ENCODE measurements around the gene ASRGL1. TPM values are rescaled to one million over a fixed set of nuclear protein-coding genes. Genes with fewer than 3 reads are reported as not detected.
"Not testable (repeated sequence)": the region's sequence is repeated elsewhere in the genome, so short reads cannot be mapped to it uniquely, and the experiment has no call there.

Gene ASRGL1
- polyA plus RNA-seq, 2 of the 4 experiments (the other 2 are of a cell fraction): 12.7 to 19.5 TPM

GRCh38 chr11:62333768-62334167 is 3.5 kb upstream of the ASRGL1 start:
- ChIA-PET CTCF (no interaction called here), POLR2A (no interaction called here)
- no peak for DNase-seq (ENCODE audit: low read depth in 1 of 2, low spot score in 1 of 2)
- TF ChIP-seq REST (IDR thresholded peaks at IDR 0.05): no peak
- no peak for TF ChIP-seq SREBF2 (IDR thresholded peaks at IDR 0.05)
- H3K27ac ChIP-seq: no peak overlapping the region
- H3K9me3 ChIP-seq: no peaks in the 10 kb centered on the region
- no peaks in the 10 kb centered on the region for H3K4me1 ChIP-seq
- no peak for FAIRE-seq
- no peak overlapping the region for H3K4me3 ChIP-seq
- H3K4me2 ChIP-seq: no peak overlapping the region
- 61% methylated on average over 5 of the region's 5 CpGs for WGBS (ENCODE audit: missing lambda C conversion rate)
- ATAC-seq: no peak

- ATAC-seq; H3K9me3 ChIP-seq; H3K4me1 ChIP-seq; DNase-seq (ENCODE audit: low read depth in 1 of 2, low spot score in 1 of 2); FAIRE-seq; POLR2A ChIA-PET: not testable (repeated sequence)
- Histone ChIP-seq H3K4me3 (peak overlapping the region; percentile 79), H3K4me2 (peak overlapping the region; percentile 83), H3K27ac (peak overlapping the region; percentile 76 to 88; a peak in 5 of 6 replicates)
- 0 out of 2 replicates have a peak, but pooled peaks have one; percentile 66 for TF ChIP-seq CHD4 (IDR thresholded peaks at IDR 0.05; ENCODE audit: borderline replicate concordance)
- CTCF ChIA-PET: interaction anchor here (0.7 to 5.6 kb wide), 4 partner anchors 26 to 224 kb away, joined by 3 to 31 read pairs (median 6); no protein-coding TSS in a partner anchor
- WGBS (ENCODE audit: missing lambda C conversion rate): 51% methylated on average over 18 of the region's 19 CpGs
These were observed 322 bp upstream of the ASRGL1 start for GRCh38 chr11:62336949-62337302.

- ChIA-PET POLR2A (interaction anchor here (0.9 kb wide), 1 partner anchor 236 kb away, joined by 3 read pairs; the partner anchor contains the start of gene EEF1G), CTCF (interaction anchor here (0.6 to 5.6 kb wide), 7 partner anchors 27 to 121 kb away, joined by 3 to 31 read pairs (median 4); no protein-coding TSS in a partner anchor)
- WGBS (ENCODE audit: missing lambda C conversion rate): 38% methylated on average over 1 of the region's 1 CpG
These were observed 970 bp downstream of the ASRGL1 start for GRCh38 chr11:62338218-62338617.

GRCh38 chr11:62340269-62340901 is 3.1 kb downstream of the ASRGL1 start:
- ChIA-PET CTCF (interaction anchor here (0.7 to 5.6 kb wide), 23 partner anchors 9 to 217 kb away, joined by 3 to 31 read pairs (median 5); no protein-coding TSS in a partner anchor), POLR2A (no interaction called here)
- H3K4me2 ChIP-seq: no peak overlapping the region
- H3K9me3 ChIP-seq: no peaks in the 10 kb centered on the region
- H3K27ac ChIP-seq: no peak overlapping the region
- TF ChIP-seq RAD21 (conservative IDR thresholded peaks at IDR 0.05 in 1 of 2, IDR thresholded peaks at IDR 0.05 in 1 of 2) (peak; percentile 38 to 61; a peak in 4 of 5 replicates), CTCF (IDR thresholded peaks at IDR 0.05) (peak; percentile 73), HOXA7 (CRISPR knock-in tag; IDR thresholded peaks at IDR 0.05) (no peak), NPAS2 (CRISPR knock-in tag; IDR thresholded peaks at IDR 0.05; ENCODE audit: borderline replicate concordance) (no peak), SMC3 (IDR thresholded peaks at IDR 0.05) (peak; percentile 62)
- WGBS (ENCODE audit: missing lambda C conversion rate): 74% methylated on average over 6 of the region's 6 CpGs
- no peaks in the 10 kb centered on the region for H3K4me1 ChIP-seq
- H3K4me3 ChIP-seq: no peak overlapping the region
- FAIRE-seq: no peak
- peak; percentile 30 to 64 for DNase-seq (ENCODE audit: low read depth in 1 of 2, low spot score in 1 of 2)
- ATAC-seq: peak; percentile 49 to 63; a peak in 4 of 6 replicates

More at GRCh38 chr11:62338218-62338617, 970 bp downstream of the ASRGL1 start:
- H3K4me1 ChIP-seq: no peaks in the 10 kb centered on the region
- ATAC-seq: no peak
- H3K27ac ChIP-seq: peak overlapping the region in 1 of 2 experiments; percentile 88; a peak in 2 of 6 replicates
- no peak for TF ChIP-seq HOXB13 (CRISPR knock-in tag; IDR thresholded peaks at IDR 0.05; ENCODE audit: low read depth)
- TF ChIP-seq JUNB (IDR thresholded peaks at IDR 0.05): no peak
- H3K9me3 ChIP-seq: no peaks in the 10 kb centered on the region
- no peak for DNase-seq (ENCODE audit: low read depth in 1 of 2, low spot score in 1 of 2)
- FAIRE-seq: no peak
- H3K4me2 ChIP-seq: peak overlapping the region; percentile 83
- peak overlapping the region; percentile 79 for H3K4me3 ChIP-seq

Measured in A549 (cell line).